Measurements from ENCODE around the gene LOXL1. TPM values are rescaled to one million over a fixed set of nuclear protein-coding genes. Genes with fewer than 3 reads are reported as not detected.
"Not testable (repeated sequence)": the region's sequence is repeated elsewhere in the genome, so short reads cannot be mapped to it uniquely, and the experiment has no call there.

Gene LOXL1
- total RNA-seq, 5 donors from 2014 or later (not counting 1 experiment from before 2014, with no cell fraction given), result 1.4 to 4.8 (median 1.6) TPM

GRCh38 chr15:73937296-73937695 lies 11.0 kb downstream of the LOXL1 start:
- H3K4me1 Mint-ChIP-seq, result peaks cover 17 to 42% (median 26%) of the 10 kb centered on the region in 3 donors
- no peak overlapping the region for H3K4me3 ChIP-seq (ENCODE audit: control insufficient read depth in 1 of 2, extremely low read depth in 1 of 2, low read length in 1 of 2)
- no peaks in the 10 kb centered on the region for H3K9me3 Mint-ChIP-seq
- H3K4me1 ChIP-seq (ENCODE audit: control insufficient read depth in 1 of 2, extremely low read depth in 1 of 2, insufficient read depth in 2 of 2, low read length in 2 of 2), result peaks cover 2 to 19% of the 10 kb centered on the region in 2 experiments
- H3K27me3 ChIP-seq (replicated peaks in 1 of 2; ENCODE audit: control insufficient read depth in 2 of 2, extremely low read depth in 1 of 2, insufficient read depth in 2 of 2, low read length in 1 of 2), result peaks cover 0 to 3% of the 10 kb centered on the region in 2 experiments
- H3K9me3 ChIP-seq, result no peaks in the 10 kb centered on the region
- ChIA-PET POLR2A (no interaction called here), CTCF (no interaction called here)
- H3K36me3 ChIP-seq (ENCODE audit: control insufficient read depth in 2 of 2, extremely low read depth in 1 of 2, insufficient read depth in 1 of 2, low read length in 1 of 2), result no peaks in the 10 kb centered on the region
- H3K4me3 Mint-ChIP-seq, result no peak overlapping the region
- H3K27ac Mint-ChIP-seq, result no peak overlapping the region
- H3K27me3 Mint-ChIP-seq, result no peaks in the 10 kb centered on the region
- WGBS (ENCODE audit: insufficient coverage), result 83% methylated on average over 7 of the region's 10 CpGs
- H3K36me3 Mint-ChIP-seq, result no peaks in the 10 kb centered on the region
- no peak for ATAC-seq (replicated peaks in 1 of 4)
- no peak for DNase-seq
- no peak overlapping the region for H3K27ac ChIP-seq (ENCODE audit: low read length)

- ChIA-PET CTCF (no interaction called here), POLR2A (no interaction called here)
- ATAC-seq (replicated peaks in 1 of 4), result no peak
- Mint-ChIP-seq H3K27me3 (no peaks in the 10 kb centered on the region), H3K9me3 (no peaks in the 10 kb centered on the region), H3K27ac (no peak overlapping the region), H3K36me3 (no peaks in the 10 kb centered on the region), H3K4me1 (peaks cover 21 to 46% (median 27%) of the 10 kb centered on the region in 3 donors), H3K4me3 (no peak overlapping the region)
- DNase-seq, result no peak
- Histone ChIP-seq H3K27me3 (replicated peaks in 1 of 2; ENCODE audit: control insufficient read depth in 2 of 2, extremely low read depth in 1 of 2, insufficient read depth in 2 of 2, low read length in 1 of 2) (peaks cover 0 to 3% of the 10 kb centered on the region in 2 experiments), H3K4me1 (ENCODE audit: control insufficient read depth in 1 of 2, extremely low read depth in 1 of 2, insufficient read depth in 2 of 2, low read length in 2 of 2) (peaks cover 2 to 23% of the 10 kb centered on the region in 2 experiments), H3K36me3 (ENCODE audit: control insufficient read depth in 2 of 2, extremely low read depth in 1 of 2, insufficient read depth in 1 of 2, low read length in 1 of 2) (no peaks in the 10 kb centered on the region), H3K9me3 (no peaks in the 10 kb centered on the region), H3K27ac (ENCODE audit: low read length) (no peak overlapping the region), H3K4me3 (ENCODE audit: control insufficient read depth in 1 of 2, extremely low read depth in 1 of 2, low read length in 1 of 2) (no peak overlapping the region)
- WGBS (ENCODE audit: insufficient coverage), result 96% methylated on average over 5 of the region's 11 CpGs
These were observed 11.5 kb downstream of the LOXL1 start for GRCh38 chr15:73937726-73938125.

- 96% methylated on average over 7 of the region's 8 CpGs for WGBS (ENCODE audit: insufficient coverage)
- H3K4me1 Mint-ChIP-seq, result peaks cover 22 to 46% (median 32%) of the 10 kb centered on the region in 3 donors
- CTCF ChIA-PET; H3K9me3 ChIP-seq; ATAC-seq (replicated peaks in 1 of 4); H3K36me3 Mint-ChIP-seq; H3K27ac ChIP-seq (ENCODE audit: low read length); H3K4me3 ChIP-seq (ENCODE audit: control insufficient read depth in 1 of 2, extremely low read depth in 1 of 2, low read length in 1 of 2); POLR2A ChIA-PET; H3K36me3 ChIP-seq (ENCODE audit: control insufficient read depth in 2 of 2, extremely low read depth in 1 of 2, insufficient read depth in 1 of 2, low read length in 1 of 2); DNase-seq; H3K27ac Mint-ChIP-seq; H3K27me3 Mint-ChIP-seq; H3K27me3 ChIP-seq (replicated peaks in 1 of 2; ENCODE audit: control insufficient read depth in 2 of 2, extremely low read depth in 1 of 2, insufficient read depth in 2 of 2, low read length in 1 of 2); H3K9me3 Mint-ChIP-seq; H3K4me3 Mint-ChIP-seq: not testable (repeated sequence)
- H3K4me1 ChIP-seq (ENCODE audit: control insufficient read depth in 1 of 2, extremely low read depth in 1 of 2, insufficient read depth in 2 of 2, low read length in 2 of 2), result peaks cover 2 to 26% of the 10 kb centered on the region in 2 experiments
These were observed 12.3 kb downstream of the LOXL1 start for GRCh38 chr15:73938516-73938915.

- no peaks in the 10 kb centered on the region for H3K36me3 ChIP-seq (ENCODE audit: control insufficient read depth in 2 of 2, extremely low read depth in 1 of 2, insufficient read depth in 1 of 2, low read length in 1 of 2)
- Mint-ChIP-seq H3K9me3 (no peaks in the 10 kb centered on the region), H3K27ac (peak overlapping the region in 1 of 2 donors; percentile 25), H3K4me1 (peaks cover 22 to 45% (median 34%) of the 10 kb centered on the region in 3 donors), H3K4me3 (no peak overlapping the region), H3K27me3 (no peaks in the 10 kb centered on the region), H3K36me3 (no peaks in the 10 kb centered on the region)
- no peak overlapping the region for H3K27ac ChIP-seq (ENCODE audit: low read length)
- H3K4me3 ChIP-seq (ENCODE audit: control insufficient read depth in 1 of 2, extremely low read depth in 1 of 2, low read length in 1 of 2), result no peak overlapping the region
- ATAC-seq (replicated peaks in 1 of 4) (no peak), DNase-seq (no peak)
- no peaks in the 10 kb centered on the region for H3K27me3 ChIP-seq (replicated peaks in 1 of 2; ENCODE audit: control insufficient read depth in 2 of 2, extremely low read depth in 1 of 2, insufficient read depth in 2 of 2, low read length in 1 of 2)
- H3K4me1 ChIP-seq (ENCODE audit: control insufficient read depth in 1 of 2, extremely low read depth in 1 of 2, insufficient read depth in 2 of 2, low read length in 2 of 2), result peaks cover 2 to 22% of the 10 kb centered on the region in 2 experiments
- POLR2A ChIA-PET, result no interaction called here
- H3K9me3 ChIP-seq, result no peaks in the 10 kb centered on the region
- CTCF ChIA-PET, result no interaction called here
- WGBS (ENCODE audit: insufficient coverage), result no CpG with 5 or more reads among the region's 4 CpGs
These were observed 12.9 kb downstream of the LOXL1 start for GRCh38 chr15:73939138-73939537.

GRCh38 chr15:73940061-73940981 lies 14.1 kb downstream of the LOXL1 start:
- H3K27ac Mint-ChIP-seq, result peak overlapping the region; percentile 34 to 47
- ChIA-PET POLR2A (interaction anchor here in 1 of 2 donors (0.6 kb wide), 1 partner anchor 26 kb away, joined by 3 read pairs; no protein-coding TSS in a partner anchor), CTCF (interaction anchor here in 1 of 2 donors (0.5 kb wide), 1 partner anchor 738 kb away, joined by 3 read pairs; no protein-coding TSS in a partner anchor)
- H3K36me3 Mint-ChIP-seq, result no peaks in the 10 kb centered on the region
- H3K4me1 Mint-ChIP-seq, result peaks cover 19 to 33% (median 30%) of the 10 kb centered on the region in 3 donors
- DNase-seq, result no peak
- H3K4me1 ChIP-seq (ENCODE audit: control insufficient read depth in 1 of 2, extremely low read depth in 1 of 2, insufficient read depth in 2 of 2, low read length in 2 of 2), result peaks cover 2 to 19% of the 10 kb centered on the region in 2 experiments
- H3K4me3 Mint-ChIP-seq, result no peak overlapping the region
- no peaks in the 10 kb centered on the region for H3K36me3 ChIP-seq (ENCODE audit: control insufficient read depth in 2 of 2, extremely low read depth in 1 of 2, insufficient read depth in 1 of 2, low read length in 1 of 2)
- no peak overlapping the region for H3K27ac ChIP-seq (ENCODE audit: low read length)
- H3K9me3 Mint-ChIP-seq, result no peaks in the 10 kb centered on the region
- ATAC-seq (replicated peaks in 1 of 4), result no peak
- H3K27me3 Mint-ChIP-seq, result no peaks in the 10 kb centered on the region
- no peak overlapping the region for H3K4me3 ChIP-seq (ENCODE audit: control insufficient read depth in 1 of 2, extremely low read depth in 1 of 2, low read length in 1 of 2)
- no peaks in the 10 kb centered on the region for H3K9me3 ChIP-seq
- WGBS (ENCODE audit: insufficient coverage), result 90% methylated on average over 6 of the region's 8 CpGs
- H3K27me3 ChIP-seq (replicated peaks in 1 of 2; ENCODE audit: control insufficient read depth in 2 of 2, extremely low read depth in 1 of 2, insufficient read depth in 2 of 2, low read length in 1 of 2), result no peaks in the 10 kb centered on the region

GRCh38 chr15:73941044-73941443 lies 14.8 kb downstream of the LOXL1 start:
- no peaks in the 10 kb centered on the region for H3K27me3 Mint-ChIP-seq
- peak overlapping the region in 1 of 3 donors; percentile 54 for H3K4me3 Mint-ChIP-seq
- H3K27me3 ChIP-seq (replicated peaks in 1 of 2; ENCODE audit: control insufficient read depth in 2 of 2, extremely low read depth in 1 of 2, insufficient read depth in 2 of 2, low read length in 1 of 2), result no peaks in the 10 kb centered on the region
- H3K4me1 Mint-ChIP-seq, result peaks cover 22 to 33% (median 32%) of the 10 kb centered on the region in 3 donors
- ATAC-seq (replicated peaks in 1 of 4), result no peak
- H3K36me3 Mint-ChIP-seq, result no peaks in the 10 kb centered on the region
- no peak overlapping the region for H3K27ac ChIP-seq (ENCODE audit: low read length)
- H3K4me1 ChIP-seq (ENCODE audit: control insufficient read depth in 1 of 2, extremely low read depth in 1 of 2, insufficient read depth in 2 of 2, low read length in 2 of 2), result peaks cover 2 to 21% of the 10 kb centered on the region in 2 experiments
- no peak for DNase-seq
- H3K36me3 ChIP-seq (ENCODE audit: control insufficient read depth in 2 of 2, extremely low read depth in 1 of 2, insufficient read depth in 1 of 2, low read length in 1 of 2), result no peaks in the 10 kb centered on the region
- no peak overlapping the region for H3K4me3 ChIP-seq (ENCODE audit: control insufficient read depth in 1 of 2, extremely low read depth in 1 of 2, low read length in 1 of 2)
- no peaks in the 10 kb centered on the region for H3K9me3 Mint-ChIP-seq
- peak overlapping the region in 1 of 2 donors; percentile 86 for H3K27ac Mint-ChIP-seq
- ChIA-PET POLR2A (no interaction called here), CTCF (no interaction called here)
- H3K9me3 ChIP-seq, result no peaks in the 10 kb centered on the region
- WGBS (ENCODE audit: insufficient coverage), result no CpG with 5 or more reads among the region's 1 CpG
